Nucleus accumbens (tissue), 56 donors: ENCODE data around the gene CALML6.
"Not testable (repeated sequence)": the region's sequence is repeated elsewhere in the genome, so short reads cannot be mapped to it uniquely, and the experiment has no call there.

ENCODE experiments used
- DNase-seq, 56 donors: peaks; one replicate each; lab custom pipeline; 2025; lab: John Stamatoyannopoulos, UW

Gene CALML6, protein sequence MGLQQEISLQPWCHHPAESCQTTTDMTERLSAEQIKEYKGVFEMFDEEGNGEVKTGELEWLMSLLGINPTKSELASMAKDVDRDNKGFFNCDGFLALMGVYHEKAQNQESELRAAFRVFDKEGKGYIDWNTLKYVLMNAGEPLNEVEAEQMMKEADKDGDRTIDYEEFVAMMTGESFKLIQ

DNA sequence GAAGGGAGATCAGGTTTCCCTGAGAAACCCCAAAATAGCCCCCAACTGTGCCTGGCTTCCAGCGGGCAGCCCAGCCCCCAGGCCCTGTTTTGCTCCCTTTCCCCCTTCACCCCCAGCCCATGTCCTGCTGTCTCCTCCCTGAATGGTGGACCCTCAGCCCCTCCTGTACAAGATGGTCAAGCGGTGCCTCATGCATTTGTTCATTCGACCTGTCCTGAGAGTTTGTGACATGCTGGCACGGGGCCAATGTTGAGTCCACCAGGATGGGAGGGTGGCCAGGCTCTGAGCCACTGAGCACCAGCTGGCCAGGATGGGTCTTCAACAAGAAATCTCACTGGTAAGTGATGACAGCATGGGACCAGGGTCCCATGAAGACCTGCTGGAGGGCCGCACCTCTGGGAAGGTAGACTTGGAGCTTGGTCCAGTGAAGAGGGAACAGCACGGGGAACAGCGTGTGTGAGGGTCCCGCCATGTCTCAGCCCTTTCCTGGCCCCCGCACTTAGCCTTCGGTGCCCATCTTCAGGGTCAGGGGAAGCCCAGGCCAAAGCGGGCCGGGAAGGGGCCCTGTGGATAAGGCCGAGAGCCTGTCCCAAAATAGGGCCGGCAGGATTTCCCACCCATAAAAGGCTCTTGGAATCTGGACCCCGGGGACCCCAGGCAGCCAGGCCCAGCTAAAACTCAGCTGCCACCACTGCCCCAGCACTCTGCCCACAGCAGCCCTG, at the start of gene CALML6:
TSS of gene CALML6 (plus strand) at position 290 of the 722 bp plus-strand sequence. CDS start at position 311, 21 bp downstream.
- no peak for DNase-seq

DNA sequence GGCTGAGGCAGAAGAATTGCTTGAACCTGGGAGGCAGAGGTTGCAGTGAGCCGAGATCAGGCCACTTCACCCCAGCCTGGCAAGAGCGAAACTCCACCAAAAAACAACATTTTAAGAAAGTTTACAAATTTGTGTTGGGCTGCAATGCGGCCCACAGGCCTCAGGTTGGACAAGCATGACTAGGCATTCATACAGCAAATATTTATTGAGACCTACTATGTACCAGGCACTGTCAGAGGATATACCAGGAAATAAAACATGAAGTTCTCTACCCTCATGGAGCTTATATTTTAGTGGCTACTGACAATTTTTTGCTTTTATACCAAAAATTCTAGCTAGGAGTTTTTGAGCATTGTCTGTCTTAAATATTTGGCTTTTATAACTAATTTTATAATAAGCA, 47.9 kb upstream of the CALML6 start:
- no peak for DNase-seq

DNA sequence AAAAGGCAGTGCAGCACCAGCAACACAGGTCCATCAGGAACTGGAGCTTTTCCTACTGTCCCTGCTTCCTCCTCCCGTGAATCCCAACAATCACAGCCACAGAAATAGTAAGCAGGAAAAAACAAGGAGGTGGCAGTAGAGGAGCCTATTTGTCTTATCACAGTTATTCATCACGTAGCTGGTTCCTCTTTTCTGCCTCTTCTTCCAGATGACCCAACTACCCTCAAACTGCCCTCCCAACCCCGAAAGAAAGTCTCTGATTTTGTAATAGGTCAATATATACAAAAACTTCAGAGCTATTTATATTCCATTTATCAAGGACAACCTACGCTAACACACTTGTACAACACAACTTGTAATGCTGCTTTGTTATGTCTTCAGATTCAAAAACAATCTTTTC, 45.6 kb upstream of the CALML6 start:
- no peak for DNase-seq

DNA sequence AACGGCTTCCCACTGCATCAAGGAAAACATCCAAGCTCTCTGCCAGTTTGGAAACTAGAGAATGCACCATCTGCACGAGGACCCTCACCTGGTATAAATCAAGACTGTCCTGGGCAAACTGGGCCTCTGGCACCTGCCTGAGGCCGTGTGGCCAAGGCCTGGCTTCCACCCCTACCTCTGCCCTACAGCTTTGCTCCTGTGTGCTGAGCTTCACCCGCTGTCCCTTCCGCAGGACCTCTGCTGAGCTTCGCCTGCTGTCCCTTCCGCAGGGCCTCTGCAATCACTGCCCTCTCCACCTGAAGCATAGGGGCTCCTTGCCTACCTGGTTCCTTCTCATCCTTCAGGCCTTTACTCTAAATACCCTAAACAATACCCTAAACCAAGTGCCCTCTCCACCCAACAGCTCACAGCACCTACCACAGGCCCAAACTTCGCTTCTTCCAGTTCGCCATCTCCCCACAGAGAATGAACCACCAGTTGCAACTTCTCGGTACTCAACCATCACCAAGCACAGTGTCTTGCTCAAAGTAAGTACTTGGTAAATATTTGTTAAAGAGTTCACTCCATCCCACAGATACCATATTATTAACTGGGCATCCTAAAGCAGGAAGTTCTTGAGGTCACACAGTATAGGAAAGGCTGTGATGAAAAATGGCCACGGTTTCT, 42.6 kb upstream of the CALML6 start:
- no peak for DNase-seq

DNA sequence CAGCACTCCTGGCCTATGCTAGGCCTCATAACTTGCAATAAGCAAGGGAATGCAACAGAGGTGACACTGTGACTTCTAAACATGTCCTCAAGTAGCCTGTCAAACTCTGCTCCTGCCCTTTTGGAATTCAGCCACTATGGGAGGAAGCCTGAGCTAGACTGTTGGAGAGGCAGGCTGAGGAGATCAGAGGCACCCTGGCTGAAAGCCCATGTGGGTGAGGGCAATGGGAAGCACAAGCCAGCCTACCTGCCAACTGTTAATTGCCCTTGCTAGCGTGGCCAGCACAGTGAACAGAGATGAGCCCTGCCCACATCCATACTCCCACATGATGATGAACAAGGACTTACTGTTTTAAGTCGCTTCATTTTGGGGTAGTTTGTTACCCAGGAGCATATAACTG, 41.9 kb upstream of the CALML6 start:
- DNase-seq = peak in 1 of 56 donors; percentile 15

DNA sequence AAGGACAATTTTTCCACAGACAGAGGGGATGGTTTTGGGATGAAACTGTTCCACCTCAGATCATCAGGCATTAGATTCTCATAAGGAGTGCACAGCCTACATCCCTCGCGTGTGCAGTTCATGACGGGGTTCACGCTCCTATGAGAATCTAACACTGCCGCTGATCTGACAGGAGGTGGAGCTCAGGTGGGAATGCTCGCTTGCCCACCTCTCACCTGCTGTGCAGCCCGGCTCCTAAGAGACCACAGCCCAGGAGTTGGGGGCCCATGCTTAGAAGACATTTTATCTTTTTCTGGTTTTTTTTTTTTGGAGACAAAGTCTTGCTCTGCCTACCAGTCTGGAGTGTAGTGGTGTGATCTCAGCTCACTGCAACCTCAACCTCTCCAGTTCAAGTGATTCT, 40.2 kb upstream of the CALML6 start:
- DNase-seq = no peak

DNA sequence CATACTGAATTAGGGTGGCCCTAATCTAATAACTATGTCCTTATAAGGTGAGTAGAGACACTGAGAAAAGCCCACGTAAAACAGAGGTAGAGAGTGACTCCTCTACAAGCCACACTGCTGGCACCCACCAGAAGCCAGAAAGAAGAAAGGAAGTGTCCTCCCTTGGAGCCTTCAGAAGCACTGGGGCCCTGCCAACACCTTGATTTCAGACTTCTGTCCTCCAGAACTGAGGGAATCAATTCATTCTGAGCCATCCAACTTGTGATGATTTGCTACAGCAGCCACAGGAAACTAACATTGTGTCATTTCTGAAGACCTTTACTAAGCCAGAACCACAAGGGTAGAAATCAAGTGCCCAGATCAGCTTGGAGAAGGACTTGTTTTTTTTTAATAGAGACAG, 39.1 kb upstream of the CALML6 start:
- DNase-seq = no peak

DNA sequence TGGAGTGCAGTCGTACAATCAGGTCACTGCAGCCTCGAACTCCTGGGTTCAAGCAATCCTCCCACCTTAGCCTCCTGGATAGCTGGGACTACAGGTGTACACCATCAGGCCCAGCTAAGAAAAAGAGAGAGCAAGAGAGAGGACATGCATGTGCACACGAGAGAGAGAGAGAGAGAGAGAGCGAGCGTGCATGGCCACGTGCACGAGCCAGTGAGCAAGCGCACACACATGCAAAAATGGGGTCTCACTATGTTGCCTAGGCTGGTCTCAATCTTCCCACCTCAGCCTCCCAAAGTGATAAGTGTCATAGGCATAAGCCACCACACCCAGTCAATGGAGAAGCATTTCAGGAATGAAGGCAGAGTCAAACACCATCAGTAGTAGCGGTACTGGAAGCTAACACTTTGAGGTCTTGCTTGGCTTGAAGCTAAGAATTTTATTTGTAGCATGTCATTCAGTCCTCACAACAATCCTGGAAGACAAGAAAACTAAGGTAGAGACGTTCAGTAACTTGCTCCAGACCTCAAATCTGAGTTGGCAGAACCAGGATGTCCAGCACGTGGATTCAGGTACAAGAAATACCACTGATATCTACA, 38.6 kb upstream of the CALML6 start:
- no peak for DNase-seq

DNA sequence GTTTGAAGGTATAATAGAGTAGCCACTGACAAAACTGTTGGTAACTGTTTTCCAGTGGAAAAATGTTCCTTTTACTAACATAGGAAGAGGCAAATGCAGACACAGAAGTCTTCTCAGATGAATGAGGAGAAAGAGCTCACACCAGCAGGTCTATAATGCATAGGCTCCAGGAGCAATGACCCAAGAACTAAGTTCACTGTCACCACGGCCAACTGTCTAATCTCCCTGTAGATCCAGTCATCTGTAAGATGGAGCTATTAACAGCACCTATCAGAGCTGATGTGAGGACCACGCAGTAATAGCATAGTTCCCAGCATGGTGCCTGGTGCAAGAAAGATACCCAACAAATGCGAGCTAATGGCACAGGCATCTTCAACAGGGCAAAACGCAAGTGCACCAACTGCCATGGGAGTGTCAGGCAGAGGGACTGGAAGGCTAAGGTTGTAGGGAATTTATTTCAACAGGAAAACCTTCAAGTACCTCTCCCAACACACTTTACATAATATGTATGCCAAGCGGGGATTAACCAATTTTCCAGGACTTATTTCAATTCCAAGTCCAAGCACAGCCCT, 37.1 kb upstream of the CALML6 start:
- no peak for DNase-seq

DNA sequence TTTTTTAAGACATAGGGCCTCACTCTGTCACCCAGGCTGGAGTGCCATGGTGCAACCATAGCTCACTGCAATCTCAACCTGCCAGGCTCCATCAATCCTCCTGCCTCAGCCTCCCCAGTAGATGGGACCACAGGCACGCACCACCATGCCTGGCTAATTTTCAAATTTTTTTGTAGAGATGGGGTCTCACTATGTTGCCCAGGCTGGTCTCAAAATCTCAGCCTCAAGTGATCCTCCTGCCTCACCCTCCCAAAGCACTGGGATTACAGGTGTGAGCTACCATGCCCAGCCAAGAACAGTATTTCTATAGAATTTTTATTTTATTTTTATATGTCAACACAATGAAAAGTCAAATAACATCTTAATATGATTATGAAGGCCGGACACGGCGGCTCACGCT, 35.1 kb upstream of the CALML6 start:
- no peak for DNase-seq

DNA sequence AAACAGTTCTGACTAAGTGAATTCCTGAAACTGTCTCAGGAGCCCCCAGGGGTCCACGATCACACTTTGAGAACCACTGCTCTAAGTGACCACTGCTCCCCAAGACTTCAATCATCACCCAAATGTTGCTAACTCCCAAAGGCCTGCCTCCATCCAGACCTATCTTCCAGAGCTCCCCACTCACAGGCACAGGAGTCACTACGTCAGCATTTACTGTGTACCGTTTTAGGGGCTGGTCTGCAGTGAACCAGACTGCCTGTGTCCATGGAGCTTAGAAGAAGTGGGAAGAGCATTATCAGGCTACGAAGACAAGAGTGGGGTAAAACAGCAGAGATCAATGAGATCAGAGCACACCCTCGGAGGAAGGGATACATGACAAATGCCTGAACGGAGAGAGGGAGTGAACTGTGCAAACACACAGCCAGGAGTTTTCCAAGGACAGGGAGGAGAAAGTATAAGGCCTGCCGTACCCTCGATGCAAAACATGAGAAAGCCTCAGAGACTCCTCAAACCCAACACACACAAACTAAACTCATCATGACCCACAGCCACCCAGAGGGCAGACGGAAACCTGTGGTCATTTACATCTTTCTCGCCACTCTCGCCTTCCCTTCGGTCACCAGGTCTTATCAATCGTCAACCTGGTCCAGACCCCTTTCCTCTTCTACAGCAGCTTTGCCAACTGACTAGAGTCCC, 34.3 kb upstream of the CALML6 start:
- DNase-seq = no peak

DNA sequence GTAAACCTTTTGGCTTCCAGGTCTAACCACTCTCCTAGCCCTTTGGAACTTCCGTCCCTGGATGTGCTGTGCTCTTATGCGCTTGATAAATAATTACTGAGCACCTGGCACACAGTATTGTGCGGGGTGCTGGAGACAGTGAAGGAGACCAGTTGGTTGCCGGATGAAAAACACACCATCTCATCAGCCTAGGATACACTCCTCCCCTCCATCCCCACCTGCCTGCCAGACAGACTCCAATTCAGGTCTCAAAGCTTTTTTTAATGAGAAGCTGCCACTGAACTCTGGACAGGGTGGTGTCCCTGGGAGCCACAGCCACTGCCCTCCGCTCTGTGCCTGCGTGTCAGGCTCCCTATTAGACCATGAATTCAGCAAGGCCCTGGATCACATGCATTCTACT, 33.3 kb upstream of the CALML6 start:
- DNase-seq = no peak

DNA sequence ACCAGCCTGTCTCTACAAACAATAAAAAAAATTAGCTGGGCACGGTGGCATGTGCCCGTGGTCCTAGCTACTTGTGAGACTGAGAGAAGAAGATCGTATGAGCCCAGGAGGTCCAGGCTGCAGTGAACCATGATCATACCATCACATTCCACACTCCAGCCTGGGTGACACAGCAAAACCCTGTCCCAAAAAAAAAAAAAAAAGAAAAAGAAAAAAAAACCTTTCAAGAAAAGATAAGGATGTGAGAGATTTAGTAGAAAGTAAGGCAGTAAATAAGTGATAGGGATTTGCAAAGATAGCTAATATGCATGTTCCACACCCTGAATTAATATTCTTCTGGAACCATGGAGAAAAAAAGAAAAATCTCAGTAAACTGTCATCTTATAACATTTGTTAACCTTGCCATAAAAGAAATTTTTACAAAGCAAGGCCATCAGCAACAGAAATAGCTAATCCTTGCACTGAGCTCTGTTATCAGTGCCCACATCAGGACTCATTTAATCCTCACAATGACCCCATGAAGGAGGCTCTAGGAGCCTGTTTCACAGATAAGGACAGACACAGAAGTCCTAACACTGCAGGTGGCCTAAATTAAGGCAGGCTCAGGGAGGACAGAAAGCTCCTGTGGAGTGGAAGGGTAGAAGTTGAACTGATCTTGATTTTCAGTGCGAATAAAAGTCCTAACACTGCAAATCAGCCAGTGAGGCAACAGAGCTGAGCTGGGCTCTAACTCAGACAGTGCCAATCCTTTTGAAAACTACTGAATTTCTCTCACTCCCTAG, 31.8 kb upstream of the CALML6 start:
- DNase-seq = no peak

DNA sequence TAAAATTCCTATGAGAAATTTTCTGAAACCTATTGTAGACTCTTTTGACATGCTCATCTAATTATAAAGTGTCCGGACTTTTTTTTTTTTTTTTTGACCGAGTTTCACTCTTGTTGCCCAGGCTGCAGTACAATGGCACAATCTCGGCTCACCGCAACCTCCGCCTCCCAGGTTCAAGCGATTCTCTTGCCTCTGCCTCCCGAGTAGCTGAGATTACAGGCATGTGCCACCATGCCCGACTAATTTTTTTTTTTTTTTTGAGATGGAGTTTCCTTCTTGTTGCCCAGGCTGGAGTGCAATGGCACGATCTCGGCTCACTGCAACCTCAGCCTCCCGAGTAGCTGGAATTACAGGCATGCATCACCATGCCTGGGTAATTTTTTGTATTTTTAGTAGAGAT, 31.2 kb upstream of the CALML6 start:
- not testable (repeated sequence) for DNase-seq

DNA sequence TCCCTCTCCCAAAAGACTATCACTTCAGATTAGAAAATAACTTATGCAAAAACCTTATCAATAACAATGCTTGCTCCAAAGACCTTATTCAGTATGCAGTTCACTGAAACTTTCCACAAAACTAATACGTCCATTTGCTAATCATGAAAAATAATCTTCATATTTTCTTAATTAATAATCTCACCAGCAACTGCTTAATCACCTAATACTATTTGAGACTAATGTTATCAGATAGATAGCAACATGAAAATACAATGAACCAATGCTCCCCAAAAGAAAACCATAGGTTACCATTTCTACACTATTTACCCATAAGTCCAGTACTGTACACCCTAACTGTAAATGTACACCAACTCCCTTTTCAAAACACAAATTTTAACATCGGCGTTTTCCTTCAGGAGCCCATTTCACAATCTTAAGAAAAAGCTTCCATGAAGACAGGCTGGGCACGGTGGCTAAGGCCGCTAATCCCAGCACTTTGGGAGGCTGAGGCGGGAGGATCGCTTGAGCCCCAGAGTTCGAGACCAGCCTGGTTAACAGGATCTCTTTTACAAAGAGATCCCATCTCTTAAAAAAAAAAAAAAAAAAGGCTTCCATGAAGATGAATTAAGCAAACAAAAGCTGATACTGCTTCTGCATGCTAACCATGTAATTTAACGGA, 25.8 kb upstream of the CALML6 start:
- no peak for DNase-seq

DNA sequence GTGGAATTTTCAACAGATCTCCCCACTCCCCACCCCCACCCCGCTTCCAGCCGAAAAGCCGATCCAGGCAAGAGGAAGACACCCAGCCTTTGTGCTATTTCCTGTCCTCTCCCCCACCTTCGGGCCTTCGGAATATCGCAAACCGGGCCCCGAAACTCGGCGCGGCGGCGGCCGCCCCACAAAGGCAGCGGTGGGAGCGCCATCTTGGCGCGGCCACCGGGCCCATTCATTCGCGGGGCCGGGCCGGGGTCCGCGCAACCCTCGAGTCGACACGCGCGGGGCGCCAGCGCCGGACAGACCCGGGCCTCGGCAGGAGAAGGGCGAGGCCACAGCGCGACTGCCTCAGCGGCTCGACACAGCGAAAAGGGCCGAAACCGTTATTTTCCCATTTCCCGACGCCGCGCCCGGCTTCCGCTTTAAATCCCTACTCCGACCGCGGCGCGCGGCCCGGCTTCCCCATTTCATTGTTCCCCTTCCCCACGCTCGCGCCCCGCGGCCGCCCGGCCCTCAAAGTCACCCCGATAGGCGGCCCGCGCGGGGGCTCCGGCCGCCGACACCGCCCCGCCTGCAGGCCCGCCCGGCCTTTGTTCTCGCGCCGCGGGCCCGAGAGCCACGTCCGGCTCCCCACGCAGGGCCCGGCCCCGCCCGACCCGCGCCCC, 25.1 kb upstream of the CALML6 start:
- peak in 28 of 56 donors; percentile 9 to 69 (median 49) for DNase-seq

DNA sequence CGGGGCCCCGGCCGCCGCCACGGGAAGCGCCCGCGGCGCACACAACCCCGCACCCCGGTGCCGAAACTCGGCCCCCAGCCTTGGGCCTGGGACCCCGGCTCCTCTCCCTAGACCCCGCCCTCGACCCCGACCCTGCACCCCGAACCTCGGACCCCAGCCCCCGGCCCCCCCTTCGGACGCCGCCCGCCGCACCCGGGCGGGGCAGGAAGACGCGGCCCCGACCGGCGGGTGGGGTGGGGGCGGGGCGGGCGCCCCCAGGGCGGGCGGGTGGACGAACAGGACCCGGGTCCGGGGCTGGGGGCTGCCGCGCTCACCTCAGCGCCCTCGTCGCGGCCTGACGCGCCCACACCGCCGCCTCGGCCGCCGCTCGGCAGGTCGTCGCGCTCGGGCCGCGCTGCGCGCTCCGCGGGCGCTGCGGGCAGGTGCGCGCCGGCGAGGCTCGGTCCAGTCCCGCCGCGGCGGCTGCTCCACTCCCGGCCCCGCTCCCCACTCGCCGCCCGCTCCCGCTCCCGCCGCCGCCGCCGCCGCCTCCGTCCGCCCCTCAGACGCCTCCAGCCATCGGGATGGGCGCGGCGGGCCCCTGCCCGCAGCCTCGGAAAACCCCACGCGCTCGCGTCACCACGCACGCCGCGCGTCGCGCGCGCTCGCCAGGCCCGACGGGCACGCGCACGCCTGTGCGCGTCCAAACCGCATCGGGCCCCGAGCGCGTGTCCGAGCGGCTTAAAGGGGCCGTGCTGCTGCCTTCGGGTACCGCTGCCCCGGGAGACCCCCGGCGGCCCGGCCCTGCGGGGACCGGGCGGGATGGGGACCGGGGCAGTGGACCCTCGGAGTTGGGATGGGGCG, 24.3 kb upstream of the CALML6 start, which contains the start of gene GNB1:
TSS of gene GNB1 (minus strand) at position 582 of the 843 bp plus-strand sequence. CDS start 65,634 bp downstream, outside the sequence.
- peak in 54 of 56 donors; percentile 42 to 93 (median 78) for DNase-seq
